ENCODE results near the gene DYNLT2.

DYNLT2 gene

DNA sequence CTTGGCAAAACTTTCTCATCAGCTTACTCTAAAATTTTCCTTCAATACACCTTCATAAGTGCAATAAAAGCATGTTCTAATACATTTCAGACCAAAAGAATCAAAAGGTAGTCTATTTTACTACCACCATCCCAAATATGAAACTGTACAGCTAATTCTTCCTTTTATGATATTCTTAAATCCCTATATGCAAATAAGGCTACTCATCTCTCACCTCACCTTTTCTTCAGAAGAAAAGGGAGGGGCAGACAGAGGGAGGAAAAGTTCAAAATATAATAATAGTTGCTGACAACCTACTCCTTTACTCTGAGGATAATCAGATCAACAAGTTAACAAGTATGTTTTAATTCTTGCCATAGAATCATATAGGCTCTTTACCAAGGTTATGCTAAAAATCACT is 42.1 kb downstream of the DYNLT2 start:
- Histone ChIP-seq H3K4me3 (ENCODE audit: low read length) (no peak overlapping the region), H3K27ac (ENCODE audit: low read length) (no peak overlapping the region), H3K36me3 (replicated peaks; ENCODE audit: low read depth, low read length) (peaks cover 6% of the 10 kb centered on the region)

DNA sequence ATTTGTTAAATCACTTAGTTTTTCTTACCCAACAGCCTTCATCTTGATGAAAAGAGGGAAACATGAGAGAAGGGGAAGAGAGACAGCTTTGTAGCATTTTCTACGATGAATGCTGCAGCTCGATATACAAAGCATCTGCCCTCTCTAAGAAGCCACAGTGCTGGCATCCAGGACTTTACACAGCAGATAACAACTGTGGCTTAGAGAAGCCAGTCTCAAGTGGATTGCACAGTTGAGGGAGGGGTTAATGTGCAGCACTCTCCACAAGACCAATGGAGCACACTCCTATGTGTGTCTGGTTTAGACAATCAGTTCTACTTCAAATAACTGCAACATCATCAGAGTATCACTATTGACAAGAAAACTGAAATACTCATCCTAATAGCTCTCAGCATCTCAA is 43.6 kb downstream of the DYNLT2 start:
- H3K9ac ChIP-seq (ENCODE audit: low read length) = no peak overlapping the region
- peaks cover 27% of the 10 kb centered on the region for H3K4me1 ChIP-seq (ENCODE audit: low read length)
- no peak overlapping the region for H2AFZ ChIP-seq (ENCODE audit: low read depth, low read length)
- no peak overlapping the region for H3K4me2 ChIP-seq (ENCODE audit: low read length)
- H3K4me3 ChIP-seq (ENCODE audit: low read length) = no peak overlapping the region
- TF ChIP-seq EZH2phosphoT487 (IDR thresholded peaks at IDR 0.05; ENCODE audit: low read depth) = no peak
- TF ChIP-seq CTCF (IDR thresholded peaks at IDR 0.05; ENCODE audit: low read depth, low read length) = no peak
- peaks cover 8% of the 10 kb centered on the region for H3K36me3 ChIP-seq (replicated peaks; ENCODE audit: low read depth, low read length)
- no peak overlapping the region for H3K27ac ChIP-seq (ENCODE audit: low read length)
- H3K79me2 ChIP-seq (ENCODE audit: low read length) = peaks cover 28% of the 10 kb centered on the region
- H3K27me3 ChIP-seq (ENCODE audit: low read depth, low read length) = no peaks in the 10 kb centered on the region
- H4K20me1 ChIP-seq (ENCODE audit: insufficient read depth, low read length) = 0 out of 2 replicates have a peak, but pooled peaks cover 17% of the 10 kb centered on the region
- no peaks in the 10 kb centered on the region for H3K9me3 ChIP-seq (ENCODE audit: insufficient read depth, low read length)

More for the DNA sequence above, 42.1 kb downstream of the DYNLT2 start:
- peaks cover 13% of the 10 kb centered on the region for H3K79me2 ChIP-seq (ENCODE audit: low read length)
- H4K20me1 ChIP-seq (ENCODE audit: insufficient read depth, low read length) = 0 out of 2 replicates have a peak, but pooled peaks cover 6% of the 10 kb centered on the region
- H3K9ac ChIP-seq (ENCODE audit: low read length) = no peak overlapping the region
- H3K9me3 ChIP-seq (ENCODE audit: insufficient read depth, low read length) = no peaks in the 10 kb centered on the region
- no peaks in the 10 kb centered on the region for H3K27me3 ChIP-seq (ENCODE audit: low read depth, low read length)
- no peak for TF ChIP-seq EZH2phosphoT487 (IDR thresholded peaks at IDR 0.05; ENCODE audit: low read depth)
- no peak for TF ChIP-seq CTCF (IDR thresholded peaks at IDR 0.05; ENCODE audit: low read depth, low read length)
- H3K4me2 ChIP-seq (ENCODE audit: low read length) = peak overlapping the region; percentile 0; the same call in 1 of the 2 replicates
- no peak overlapping the region for H2AFZ ChIP-seq (ENCODE audit: low read depth, low read length)
- peaks cover 13% of the 10 kb centered on the region for H3K4me1 ChIP-seq (ENCODE audit: low read length)

DNA sequence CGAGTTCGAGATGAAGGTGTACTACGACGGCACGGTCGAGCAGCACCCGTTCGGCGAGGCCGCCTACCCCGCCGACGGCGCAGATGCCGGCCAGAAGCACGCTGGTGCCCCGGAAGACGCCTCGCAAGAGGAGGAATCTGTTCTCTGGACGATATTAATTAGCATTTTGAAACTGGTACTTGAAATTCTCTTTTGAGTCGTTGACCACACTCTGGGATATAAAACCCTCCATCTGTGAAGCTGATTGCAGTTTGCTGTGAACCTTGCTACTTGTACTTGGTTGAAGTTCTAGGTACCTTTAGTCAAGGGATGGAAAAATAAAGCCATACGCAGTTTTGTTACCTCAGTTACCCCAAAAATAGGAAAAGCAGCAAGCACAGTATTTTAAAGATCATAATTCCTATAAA is 48.5 kb downstream of the DYNLT2 start:
- Histone ChIP-seq H3K4me3 (ENCODE audit: low read length) (peak overlapping the region; percentile 97), H3K9ac (ENCODE audit: low read length) (peak overlapping the region; percentile 94), H4K20me1 (ENCODE audit: insufficient read depth, low read length) (0 out of 2 replicates have a peak, but pooled peaks cover 17% of the 10 kb centered on the region), H3K9me3 (ENCODE audit: insufficient read depth, low read length) (no peaks in the 10 kb centered on the region), H3K27me3 (ENCODE audit: low read depth, low read length) (no peaks in the 10 kb centered on the region), H3K4me1 (ENCODE audit: low read length) (peaks cover 22% of the 10 kb centered on the region), H3K4me2 (ENCODE audit: low read length) (peak overlapping the region; percentile 96), H3K27ac (ENCODE audit: low read length) (peak overlapping the region; percentile 70), H2AFZ (ENCODE audit: low read depth, low read length) (no peak overlapping the region), H3K79me2 (ENCODE audit: low read length) (peaks cover 60% of the 10 kb centered on the region), H3K36me3 (replicated peaks; ENCODE audit: low read depth, low read length) (peaks cover 3% of the 10 kb centered on the region)
- TF ChIP-seq EZH2phosphoT487 (IDR thresholded peaks at IDR 0.05; ENCODE audit: low read depth) = no peak
- TF ChIP-seq CTCF (IDR thresholded peaks at IDR 0.05; ENCODE audit: low read depth, low read length) = no peak

- no peaks in the 10 kb centered on the region for H3K27me3 ChIP-seq (ENCODE audit: low read depth, low read length)
- H3K4me1 ChIP-seq (ENCODE audit: low read length) = peaks cover 22% of the 10 kb centered on the region
- peak within 1 kb of the TSS; percentile 72; the same call in 1 of the 2 replicates for H2AFZ ChIP-seq (ENCODE audit: low read depth, low read length)
- TF ChIP-seq CTCF (IDR thresholded peaks at IDR 0.05; ENCODE audit: low read depth, low read length) = 0 out of 2 replicates have a peak, but pooled peaks have one; percentile 6
- no peak for TF ChIP-seq EZH2phosphoT487 (IDR thresholded peaks at IDR 0.05; ENCODE audit: low read depth)
- H3K4me3 ChIP-seq (ENCODE audit: low read length) = peak within 1 kb of the TSS; percentile 97
- H3K79me2 ChIP-seq (ENCODE audit: low read length) = peaks cover 60% of the 10 kb centered on the region
- 0 out of 2 replicates have a peak, but pooled peaks cover 17% of the 10 kb centered on the region for H4K20me1 ChIP-seq (ENCODE audit: insufficient read depth, low read length)
- H3K36me3 ChIP-seq (replicated peaks; ENCODE audit: low read depth, low read length) = peaks cover 3% of the 10 kb centered on the region
- H3K27ac ChIP-seq (ENCODE audit: low read length) = peak within 1 kb of the TSS; percentile 70
- peak within 1 kb of the TSS; percentile 94 for H3K9ac ChIP-seq (ENCODE audit: low read length)
- no peaks in the 10 kb centered on the region for H3K9me3 ChIP-seq (ENCODE audit: insufficient read depth, low read length)
- peak within 1 kb of the TSS; percentile 96 for H3K4me2 ChIP-seq (ENCODE audit: low read length)
Measured at GRCh38 chr6:169701954-169702839, 49.2 kb downstream of the DYNLT2 start, which contains the start of the genes C6orf120 and WDR27. TSS of gene C6orf120 (plus strand) at chr6:169702126. CDS start at chr6:169702460, 334 bp downstream. TSS of gene WDR27 (minus strand) at chr6:169702029. CDS start at chr6:169689005, 13,024 bp downstream.

All from OCI-LY3 (cell line).